Activated T-cell treated with anti-CD3 and anti-CD28 coated beads for 48 hours (primary cell): ENCODE data around the gene MFN2.
"Not testable (repeated sequence)": the region's sequence is repeated elsewhere in the genome, so short reads cannot be mapped to it uniquely, and the experiment has no call there.

ENCODE experiments used
- DNase-seq: peaks from one replicate; pipeline ENCODE4 v3.0.0-alpha.2; 2020; ENCODE audit warnings: low read depth

MFN2 gene

GRCh38 chr1:11999236-11999635, 19.0 kb downstream of the MFN2 start:
- no peak for DNase-seq

- peak; percentile 41 for DNase-seq
Observed at GRCh38 chr1:12001249-12001917, 21.1 kb downstream of the MFN2 start.

GRCh38 chr1:12001996-12002493, 21.8 kb downstream of the MFN2 start:
- no peak for DNase-seq

GRCh38 chr1:12003762-12004161, 23.5 kb downstream of the MFN2 start:
- no peak for DNase-seq

GRCh38 chr1:12005488-12006166, 25.4 kb downstream of the MFN2 start:
- DNase-seq, result no peak

GRCh38 chr1:12006167-12006921, 26.1 kb downstream of the MFN2 start:
- DNase-seq, result no peak

GRCh38 chr1:12007204-12007603, 27.0 kb downstream of the MFN2 start:
- no peak for DNase-seq

GRCh38 chr1:12008355-12008754, 28.1 kb downstream of the MFN2 start:
- not testable (repeated sequence) for DNase-seq

GRCh38 chr1:12009318-12009947, 29.2 kb downstream of the MFN2 start:
- no peak for DNase-seq

- no peak for DNase-seq
Observed at GRCh38 chr1:12010746-12011570, 30.7 kb downstream of the MFN2 start.

- DNase-seq, result no peak
Observed at GRCh38 chr1:12011998-12012397, 31.8 kb downstream of the MFN2 start.

GRCh38 chr1:12012560-12013316, 32.5 kb downstream of the MFN2 start:
- DNase-seq, result no peak

- DNase-seq, result no peak
Observed at GRCh38 chr1:12014141-12014991, 34.1 kb downstream of the MFN2 start.

GRCh38 chr1:12015001-12015491, 34.8 kb downstream of the MFN2 start:
- no peak for DNase-seq

- no peak for DNase-seq
Observed at GRCh38 chr1:12015499-12015898, 35.3 kb downstream of the MFN2 start.

- no peak for DNase-seq
Observed at GRCh38 chr1:12016182-12016581, 35.9 kb downstream of the MFN2 start.

GRCh38 chr1:12019858-12020509, 39.7 kb downstream of the MFN2 start:
- no peak for DNase-seq

- no peak for DNase-seq
Observed at GRCh38 chr1:12021616-12022015, 41.4 kb downstream of the MFN2 start.

GRCh38 chr1:12022036-12022435, 41.8 kb downstream of the MFN2 start:
- no peak for DNase-seq
